Eye (tissue), 1 donor: Measurements from ENCODE around the gene ARF4.
"Not testable (repeated sequence)": the region's sequence is repeated elsewhere in the genome, so short reads cannot be mapped to it uniquely, and the experiment has no call there.

ENCODE experiments used
- DNase-seq: peaks from one replicate; pipeline ENCODE4 v3.0.0-alpha.2; 2015

Gene ARF4

DNA sequence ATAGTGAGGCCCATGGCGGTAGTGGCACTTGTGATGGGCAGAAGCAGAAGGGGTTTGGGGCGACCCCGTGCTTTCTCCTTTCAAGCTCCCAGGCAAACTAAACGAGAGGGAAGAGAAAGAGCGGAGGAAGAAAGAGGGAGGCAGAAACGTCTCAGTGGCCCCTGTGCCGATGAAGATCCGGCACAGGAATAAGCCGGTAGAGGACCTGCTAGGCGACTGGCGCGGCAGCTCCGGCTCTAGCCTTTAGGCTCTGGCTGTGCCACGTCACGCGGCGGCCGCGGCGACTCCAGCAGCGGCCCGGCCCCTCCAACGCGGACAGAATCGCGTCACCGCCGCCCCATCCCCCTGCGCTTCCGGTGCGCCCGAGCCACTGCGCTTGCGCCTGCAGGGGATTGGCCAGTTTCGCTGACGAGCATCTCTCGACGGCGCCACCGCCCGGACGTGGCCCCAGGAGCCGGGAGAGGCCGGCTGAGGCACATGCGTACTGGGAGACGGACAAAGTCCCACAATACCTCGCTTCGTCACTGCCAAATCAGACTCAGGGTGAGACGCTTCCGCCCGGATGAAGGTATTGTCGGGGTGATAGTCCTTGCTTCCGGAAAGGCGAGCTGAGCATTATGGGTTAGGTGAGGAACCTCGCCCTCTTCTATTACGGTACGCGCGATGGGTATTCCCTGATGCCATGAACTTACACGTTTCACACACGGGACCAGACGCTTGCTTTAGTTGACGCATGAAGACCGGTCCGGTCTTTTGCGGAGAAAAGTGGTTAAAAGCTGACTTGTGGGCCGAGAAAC is at the start of gene ARF4:
ARF4 (minus strand) TSS at position 218 of the 797 bp plus-strand sequence; CDS start at position 14, 204 bp downstream.
- DNase-seq = peak; percentile 99

DNA sequence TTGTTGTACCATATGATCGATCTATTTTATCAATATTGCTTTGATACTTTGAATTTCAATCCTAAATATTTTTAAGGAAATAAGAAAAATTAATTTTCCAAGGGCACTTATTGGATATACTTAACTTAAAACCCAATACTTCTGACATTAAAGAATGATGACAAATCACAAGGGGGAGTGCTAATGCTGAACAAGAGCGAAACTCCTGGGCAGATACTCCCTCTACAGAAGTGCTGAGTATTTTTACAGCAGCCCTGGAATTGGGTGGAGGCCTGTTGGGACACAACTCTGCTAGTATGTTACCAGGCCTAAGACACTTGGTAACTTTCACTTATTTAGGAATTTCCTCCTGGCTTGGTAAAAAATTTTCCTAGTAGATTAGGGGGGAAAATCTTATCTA is 49.6 kb upstream of the ARF4 start:
- no peak for DNase-seq

GRCh38 chr3:57644740-57645139 is 47.6 kb upstream of the ARF4 start:
- no peak for DNase-seq

- no peak for DNase-seq
Observed at GRCh38 chr3:57637391-57637790, 40.2 kb upstream of the ARF4 start.

- DNase-seq = not testable (repeated sequence)
Observed at GRCh38 chr3:57634259-57634658, 37.1 kb upstream of the ARF4 start.

GRCh38 chr3:57627976-57628375 is 30.8 kb upstream of the ARF4 start:
- peak; percentile 86 for DNase-seq

DNA sequence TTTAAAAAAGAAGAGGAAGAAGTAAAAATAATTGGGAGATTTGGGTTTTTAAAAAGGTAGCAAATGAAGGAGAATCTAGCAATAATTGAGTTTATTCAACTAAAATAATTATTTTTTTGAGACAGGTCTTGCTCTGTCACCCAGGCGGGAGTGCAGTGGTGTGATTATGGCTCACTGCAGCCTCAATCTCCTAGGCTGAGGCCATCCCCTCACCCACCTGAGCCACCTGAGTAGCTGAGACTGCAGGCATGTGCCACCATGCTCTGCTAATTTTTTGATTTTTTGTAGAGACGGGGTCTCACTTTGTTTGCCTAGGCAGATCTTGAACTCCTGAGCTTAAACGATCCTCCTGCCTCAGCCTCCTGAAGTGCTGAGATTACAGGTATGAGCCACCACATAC is 27.7 kb upstream of the ARF4 start:
- DNase-seq = no peak

- no peak for DNase-seq
Observed at GRCh38 chr3:57622362-57622761, 25.2 kb upstream of the ARF4 start.

DNA sequence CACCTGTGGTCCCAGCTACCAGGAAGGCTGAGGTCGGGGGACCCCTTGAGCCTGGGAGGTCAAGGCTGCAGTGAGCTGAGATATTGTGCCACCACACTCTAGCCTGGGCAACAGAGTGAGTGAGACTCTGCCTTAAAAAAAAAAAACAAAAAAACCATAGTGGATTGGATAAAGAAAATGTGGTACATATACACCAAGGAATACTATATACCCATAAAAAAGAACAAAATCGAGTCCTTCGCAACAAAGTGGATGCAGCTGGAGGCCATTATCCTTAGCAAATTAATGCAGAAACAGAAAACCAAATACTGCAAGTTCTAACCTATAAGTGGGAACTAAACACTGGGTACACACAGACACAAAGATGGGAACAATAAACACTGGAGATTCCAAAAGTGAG is 20.6 kb upstream of the ARF4 start:
- no peak for DNase-seq

GRCh38 chr3:57616233-57616632 is 19.1 kb upstream of the ARF4 start:
- DNase-seq = no peak

- not testable (repeated sequence) for DNase-seq
Observed at GRCh38 chr3:57611870-57612269, 14.7 kb upstream of the ARF4 start.

DNA sequence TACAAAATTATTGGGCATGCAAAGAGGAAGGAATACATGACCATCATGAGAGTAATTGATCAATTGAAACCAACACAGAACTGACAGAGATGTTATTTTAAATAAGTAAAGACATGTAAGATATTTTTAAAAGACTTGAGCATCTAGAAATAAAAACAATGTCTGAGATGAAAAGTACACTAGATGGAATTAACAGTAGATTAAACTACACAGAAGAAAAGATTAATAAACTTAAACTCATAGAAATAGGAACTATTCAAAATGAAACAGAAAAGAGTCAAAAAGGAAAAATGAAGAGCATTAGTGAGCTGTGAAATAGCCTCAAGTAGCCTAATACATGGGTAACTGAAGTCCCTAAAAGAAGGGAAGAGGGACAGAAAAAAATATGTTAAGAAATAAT is 8.5 kb upstream of the ARF4 start:
- DNase-seq = no peak

GRCh38 chr3:57604971-57605370 is 7.8 kb upstream of the ARF4 start:
- no peak for DNase-seq

DNA sequence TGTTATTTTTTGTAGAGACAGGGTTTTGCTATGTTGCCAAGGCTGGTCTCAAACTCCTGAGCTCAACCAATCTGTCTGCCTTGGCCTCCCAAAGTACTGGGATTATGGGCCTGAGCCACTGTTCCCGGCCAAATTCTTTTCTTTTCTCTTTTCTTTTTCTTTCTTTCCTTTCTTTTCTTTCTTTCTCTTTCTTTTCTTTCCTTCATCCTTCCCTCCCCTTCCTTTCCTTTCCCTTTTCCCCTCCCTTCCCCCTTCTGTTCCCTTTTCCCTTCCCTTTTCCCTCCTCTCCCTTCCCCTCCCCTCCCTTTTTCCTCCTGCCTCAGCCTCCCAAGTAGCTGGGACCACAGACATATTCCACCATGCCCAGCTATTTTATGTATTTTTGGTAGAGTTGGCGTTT is 3.1 kb upstream of the ARF4 start:
- no peak for DNase-seq

- no peak for DNase-seq
Observed at GRCh38 chr3:57598765-57599360, 1.7 kb upstream of the ARF4 start.

GRCh38 chr3:57596495-57597126 is 533 bp downstream of the ARF4 start:
- DNase-seq = no peak

- DNase-seq = no peak
Observed at GRCh38 chr3:57594576-57594975, 2.6 kb downstream of the ARF4 start.

DNA sequence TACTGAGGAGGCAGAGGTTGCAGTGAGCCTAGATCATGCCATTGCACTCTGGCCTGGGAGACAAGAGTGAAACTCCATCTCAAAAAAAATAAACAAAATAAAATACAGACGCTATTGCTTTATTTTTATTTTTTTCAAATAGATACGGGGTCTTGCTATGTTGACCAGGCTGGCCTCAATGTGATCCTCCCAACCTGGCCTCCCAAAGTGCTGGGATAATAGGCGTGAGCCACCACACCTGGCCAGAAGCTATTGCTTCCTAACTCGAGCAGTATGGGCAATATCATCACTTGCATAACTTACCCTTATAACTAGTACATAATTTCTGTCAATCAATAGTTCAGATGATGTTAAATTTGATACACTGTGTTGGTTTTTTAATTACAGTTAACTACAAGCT is 3.0 kb downstream of the ARF4 start:
- no peak for DNase-seq

GRCh38 chr3:57592306-57592705 is 4.8 kb downstream of the ARF4 start:
- DNase-seq = no peak

GRCh38 chr3:57587905-57588304 is 9.2 kb downstream of the ARF4 start:
- no peak for DNase-seq

DNA sequence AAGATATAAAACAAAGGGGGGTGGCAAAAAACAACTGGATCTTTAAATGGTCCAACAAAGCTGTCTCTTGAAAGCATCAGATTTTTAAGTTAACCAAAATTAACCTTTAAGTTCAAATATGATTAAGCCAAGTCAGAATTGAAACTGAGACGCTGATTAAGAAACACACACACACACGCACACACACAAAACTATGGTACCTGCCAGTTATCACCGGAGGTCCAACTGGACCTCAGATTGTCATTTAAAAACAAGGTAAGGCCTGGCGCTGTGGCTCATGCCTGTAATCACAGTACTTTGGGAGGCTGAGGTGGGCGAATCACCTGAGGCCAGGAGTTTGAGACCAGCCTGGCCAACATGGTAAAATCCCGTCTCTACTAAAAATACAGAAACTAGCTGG is 10.4 kb downstream of the ARF4 start:
- no peak for DNase-seq

- no peak for DNase-seq
Observed at GRCh38 chr3:57583544-57583943, 13.6 kb downstream of the ARF4 start.

- DNase-seq = no peak
Observed at GRCh38 chr3:57582474-57583168, 14.5 kb downstream of the ARF4 start.

DNA sequence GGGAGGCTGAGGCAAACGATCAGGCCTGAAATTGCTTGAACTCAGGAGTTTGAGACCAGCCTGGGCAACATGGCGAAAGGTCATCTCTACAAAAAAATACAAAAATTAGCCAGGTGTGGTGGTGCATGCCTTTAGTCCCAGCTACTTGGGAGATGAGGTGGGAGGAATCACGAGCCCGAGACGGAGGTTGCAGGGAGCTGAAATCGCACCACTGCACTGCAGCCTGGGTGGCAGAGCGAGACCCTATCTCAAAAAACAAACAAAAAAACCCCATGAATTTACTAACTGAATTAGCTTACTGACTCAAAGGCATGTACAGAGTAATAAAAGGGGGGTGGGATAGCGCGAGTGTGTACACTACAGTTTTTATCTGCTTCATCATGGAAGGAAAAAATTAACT is 19.3 kb downstream of the ARF4 start:
- DNase-seq = no peak
